Keratinocyte (primary cell): ENCODE data around the gene COMMD6. TPM values are rescaled to one million over a fixed set of nuclear protein-coding genes. Genes with fewer than 3 reads are reported as not detected.

Experiments
- DNase-seq: peaks from one replicate; pipeline ENCODE4 v3.0.0-alpha.2; 2011; ENCODE audit warnings: low read depth, missing footprints, low spot score
- FAIRE-seq: peaks from 2 replicates; lab custom pipeline; 2011; peaks lifted over from hg19 to GRCh38; lab: Jason Lieb, UNC
- H2AFZ ChIP-seq: 2 replicates; pipeline ENCODE4 v1.6.0; 2012; ENCODE audit warnings: low read length, control low read depth, inconsistent platforms; ENCODE audit not compliant: control insufficient read depth
- H3K27ac ChIP-seq: 2 replicates; pipeline ENCODE4 v1.5.1; 2011; ENCODE audit warnings: low read length; ENCODE audit not compliant: control insufficient read depth, insufficient read depth
- H3K27me3 ChIP-seq: 3 replicates; pipeline ENCODE4 v1.6.0; 2011; ENCODE audit warnings: low read length; ENCODE audit not compliant: control insufficient read depth, insufficient read depth; ENCODE audit errors: extremely low read depth
- H3K36me3 ChIP-seq, 2 experiments: 2 replicates in 1 of 2; 3 replicates in 1 of 2; pipeline ENCODE4 v1.5.1; 2011; ENCODE audit warnings: low read length in 2 of 2, mild to moderate bottlenecking in 1 of 2; ENCODE audit not compliant: control insufficient read depth in 2 of 2, insufficient read depth in 2 of 2; ENCODE audit errors: extremely low read depth in 1 of 2
- H3K4me1 ChIP-seq: 3 replicates; pipeline ENCODE4 v1.5.1; 2011; ENCODE audit warnings: low read length; ENCODE audit not compliant: control insufficient read depth, insufficient read depth; ENCODE audit errors: extremely low read depth
- H3K4me2 ChIP-seq: 3 replicates; pipeline ENCODE4 v1.6.0; 2011; ENCODE audit warnings: low read depth, low read length; ENCODE audit not compliant: control insufficient read depth, insufficient read depth; ENCODE audit errors: extremely low read depth
- H3K4me3 ChIP-seq, 3 experiments: fragments of 200-600 bp in 1 of 3; sonication (generic) in 1 of 3; 2 replicates in 2 of 3; 3 replicates in 1 of 3; pipeline ENCODE4 v1.5.1; 2011 to 2016; ENCODE audit warnings: low read length in 3 of 3, mild to moderate bottlenecking in 3 of 3, control low read depth in 2 of 3, inconsistent platforms in 1 of 3, low read depth in 1 of 3, mixed read lengths in 1 of 3, mixed run types in 1 of 3, moderate library complexity in 1 of 3; ENCODE audit not compliant: control insufficient read depth in 2 of 3, insufficient read depth in 2 of 3; ENCODE audit errors: extremely low read depth in 1 of 3
- H3K79me2 ChIP-seq: 2 replicates; pipeline ENCODE4 v1.6.0; 2012; ENCODE audit warnings: low read length; ENCODE audit not compliant: control insufficient read depth, insufficient read depth
- H3K9ac ChIP-seq: 3 replicates; pipeline ENCODE4 v1.6.0; 2011; ENCODE audit warnings: low read length; ENCODE audit not compliant: control insufficient read depth, insufficient read depth; ENCODE audit errors: extremely low read depth
- H3K9me1 ChIP-seq: 3 replicates; pipeline ENCODE4 v1.6.0; 2011; ENCODE audit warnings: low read length; ENCODE audit not compliant: control insufficient read depth, insufficient read depth; ENCODE audit errors: extremely low read depth
- H3K9me3 ChIP-seq: 2 replicates; pipeline ENCODE4 v1.5.1; 2012; ENCODE audit warnings: low read depth, low read length; ENCODE audit not compliant: control insufficient read depth
- H4K20me1 ChIP-seq: 3 replicates; pipeline ENCODE4 v1.6.0; 2011; ENCODE audit warnings: low read length; ENCODE audit not compliant: control insufficient read depth, insufficient read depth; ENCODE audit errors: extremely low read depth
- CTCF ChIP-seq, 3 experiments: IDR thresholded peaks in 1 of 3; conservative IDR thresholded peaks in 1 of 3; optimal IDR thresholded peaks in 1 of 3; 2 replicates in 2 of 3; 3 replicates in 1 of 3; pipeline versions ENCODE3 to v1.5.1; 2011; ENCODE audit warnings: low read length in 3 of 3, mild to moderate bottlenecking in 3 of 3, moderate library complexity in 2 of 3, control low read depth in 1 of 3, inconsistent platforms in 1 of 3; ENCODE audit not compliant: insufficient read depth in 2 of 3; ENCODE audit errors: extremely low read depth in 1 of 3
- EZH2 ChIP-seq: IDR thresholded peaks from one replicate; pipeline ENCODE4 v1.6.1; 2012; ENCODE audit warnings: inconsistent platforms, mild to moderate bottlenecking, low read length, moderate library complexity
- dilution Hi-C: fragments of 300-500 bp; cut with MboI; formaldehyde crosslinking; loops from one replicate; pipeline ENCODE4 v1.7.0; 2020; ENCODE audit warnings: low sequenced_read_pairs; ENCODE audit not compliant: extremely low pct_ligation_motif_present
- polyA plus RNA-seq, 5 experiments: library from polyadenylated mRNA; depleted of rRNA in 3 of 5; stranded (reverse) in 3 of 5; stranded (forward) in 1 of 5; unstranded in 1 of 5; fragments of >200 nt; gene quantifications; 1 replicate in 1 of 5; 2 replicates in 3 of 5; 3 replicates in 1 of 5; pipeline versions ENCODE4 v1.2.1 to v1.2.3, GENCODE V29; 2011 to 2012; ENCODE audit warnings: missing spikeins in 2 of 5, low read depth in 1 of 5, low replicate concordance in 1 of 5

COMMD6 gene
- polyA plus RNA-seq, 1 donor (not counting 4 experiments of a cell fraction or from before 2014, with no cell fraction given) = 403 TPM

GRCh38 chr13:75481176-75482069, 56.2 kb downstream of the COMMD6 start:
- no peaks in the 10 kb centered on the region for H3K36me3 ChIP-seq
- no peak for DNase-seq
- H3K9me3 ChIP-seq = no peaks in the 10 kb centered on the region
- dilution Hi-C loops = no loop called here
- peak overlapping the region; percentile 78 to 84 (median 81) for H3K4me3 ChIP-seq
- no peaks in the 10 kb centered on the region for H3K9me1 ChIP-seq
- no peaks in the 10 kb centered on the region for H4K20me1 ChIP-seq
- peak overlapping the region; percentile 51 for H3K27ac ChIP-seq
- H3K9ac ChIP-seq = peak overlapping the region; percentile 76
- TF ChIP-seq CTCF (optimal IDR thresholded peaks at IDR 0.05 in 1 of 3, IDR thresholded peaks at IDR 0.05 in 1 of 3, conservative IDR thresholded peaks at IDR 0.05 in 1 of 3; ENCODE audit: extremely low read depth in 1 of 3, insufficient read depth in 2 of 3, low read length in 3 of 3) = no peak
- no peak for TF ChIP-seq EZH2
- H3K4me1 ChIP-seq = peaks cover 26% of the 10 kb centered on the region
- FAIRE-seq = no peak
- peak overlapping the region; percentile 82 for H3K4me2 ChIP-seq
- no peaks in the 10 kb centered on the region for H3K27me3 ChIP-seq
- peaks cover 35% of the 10 kb centered on the region for H3K79me2 ChIP-seq
- H2AFZ ChIP-seq = peak overlapping the region; percentile 86

GRCh38 chr13:75480671-75481175, 56.9 kb downstream of the COMMD6 start:
- H3K36me3 ChIP-seq = no peaks in the 10 kb centered on the region
- H3K27me3 ChIP-seq = no peaks in the 10 kb centered on the region
- FAIRE-seq = peak; percentile 84
- H3K4me2 ChIP-seq = peak overlapping the region; percentile 82
- H3K9ac ChIP-seq = peak overlapping the region; percentile 76
- H3K9me1 ChIP-seq = no peaks in the 10 kb centered on the region
- H3K27ac ChIP-seq = peak overlapping the region; percentile 26
- H3K4me3 ChIP-seq = peak overlapping the region; percentile 78 to 84 (median 81)
- TF ChIP-seq EZH2 (no peak), CTCF (optimal IDR thresholded peaks at IDR 0.05 in 1 of 3, IDR thresholded peaks at IDR 0.05 in 1 of 3, conservative IDR thresholded peaks at IDR 0.05 in 1 of 3; ENCODE audit: extremely low read depth in 1 of 3, insufficient read depth in 2 of 3, low read length in 3 of 3) (no peak)
- dilution Hi-C loops = no loop called here
- no peaks in the 10 kb centered on the region for H3K9me3 ChIP-seq
- H2AFZ ChIP-seq = peak overlapping the region; percentile 83
- H3K4me1 ChIP-seq = peaks cover 19% of the 10 kb centered on the region
- no peaks in the 10 kb centered on the region for H4K20me1 ChIP-seq
- peaks cover 37% of the 10 kb centered on the region for H3K79me2 ChIP-seq
- no peak for DNase-seq
